HG02798 (cell line): ENCODE data around the gene FIBP.
A peak's percentile ranks its signal among the peaks of the same experiment; 100 is the strongest.

ENCODE experiments used
- ATAC-seq: cut with Tn5 transposase; IDR thresholded peaks from one replicate; pipeline ENCODE4 v1.9.1; 2021; ENCODE audit warnings: mild to moderate bottlenecking; ENCODE audit not compliant: unreplicated experiment, poor library complexity

Gene FIBP

DNA sequence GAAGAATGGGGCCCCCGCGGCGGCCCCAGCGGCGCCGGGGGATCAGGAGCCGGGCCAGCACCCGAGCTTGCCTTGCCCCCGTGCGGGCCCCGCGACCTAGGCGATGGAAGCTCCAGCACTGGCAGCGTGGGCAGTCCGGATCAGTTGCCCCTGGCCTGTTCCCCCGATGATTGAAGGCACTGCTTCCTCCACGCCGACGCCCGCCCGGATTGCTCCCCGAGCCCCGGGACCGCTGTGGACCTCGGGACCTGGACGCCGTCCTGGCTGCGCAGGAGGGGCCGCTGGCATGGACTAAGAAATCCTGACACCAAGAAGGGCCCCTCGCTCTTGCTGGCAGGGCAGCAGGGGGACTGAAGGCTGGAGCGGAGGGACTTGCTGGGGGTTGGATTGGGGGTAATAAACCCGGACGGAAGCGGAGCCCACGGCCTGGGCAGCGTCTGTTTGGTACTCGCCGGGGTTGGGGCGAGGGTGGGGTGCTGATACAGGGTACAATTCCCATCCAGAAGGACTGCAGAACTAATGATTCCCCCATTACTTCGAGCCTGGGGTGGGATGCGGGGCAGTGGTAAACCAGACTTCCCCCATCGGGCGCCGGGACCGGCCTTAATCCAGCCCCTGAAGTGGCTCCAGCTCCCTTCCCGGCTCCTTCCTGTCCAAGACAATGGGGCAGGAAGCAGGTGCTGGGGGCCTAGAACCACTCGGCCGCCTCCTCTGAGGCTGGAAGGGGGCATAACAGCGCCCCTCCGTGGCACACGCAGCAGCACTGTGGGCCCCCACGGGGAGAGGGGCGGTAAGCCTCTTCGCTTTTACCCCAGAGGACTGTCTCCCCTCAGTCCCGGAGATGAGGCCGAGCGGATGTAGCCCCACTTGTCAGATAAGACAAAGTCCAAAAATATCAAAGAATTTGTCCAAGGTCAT lies 3.2 kb upstream of the FIBP start:
- no peak for ATAC-seq

DNA sequence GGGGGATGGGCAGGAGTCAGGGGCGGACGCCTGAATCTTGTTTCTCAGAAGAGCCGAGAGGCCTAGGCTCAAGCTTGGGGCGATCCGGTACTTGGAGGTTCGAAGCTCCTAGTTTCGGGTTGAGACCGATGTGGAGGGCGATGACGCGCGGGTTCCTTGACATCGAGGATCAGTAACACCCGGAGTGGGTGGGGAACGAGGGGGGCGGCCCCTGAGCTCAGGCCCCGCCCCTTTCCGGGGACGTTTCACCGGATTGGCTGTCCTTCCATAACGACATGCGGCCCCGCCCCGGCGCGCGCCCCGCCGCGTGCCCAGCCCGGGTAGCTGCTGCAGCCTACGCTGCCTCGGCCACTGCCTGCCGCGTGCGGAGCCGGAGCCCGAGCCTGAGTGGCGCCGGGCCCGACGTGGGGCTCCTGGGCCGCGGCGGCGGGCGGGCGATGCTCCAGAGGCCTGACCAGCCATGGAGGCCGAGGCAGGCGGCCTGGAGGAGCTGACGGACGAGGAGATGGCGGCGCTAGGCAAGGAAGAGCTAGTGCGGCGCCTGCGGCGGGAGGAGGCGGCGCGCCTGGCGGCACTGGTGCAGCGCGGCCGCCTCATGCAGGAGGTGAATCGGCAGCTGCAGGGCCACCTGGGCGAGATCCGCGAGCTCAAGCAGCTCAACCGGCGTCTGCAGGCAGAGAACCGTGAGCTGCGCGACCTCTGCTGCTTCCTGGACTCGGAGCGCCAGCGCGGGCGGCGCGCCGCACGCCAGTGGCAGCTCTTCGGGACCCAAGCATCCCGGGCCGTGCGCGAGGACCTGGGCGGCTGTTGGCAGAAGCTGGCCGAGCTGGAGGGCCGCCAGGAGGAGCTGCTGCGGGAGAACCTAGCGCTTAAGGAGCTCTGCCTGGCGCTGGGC lies 2.3 kb upstream of the FIBP start, which contains the start of gene CCDC85B:
Gene CCDC85B, plus strand, starts transcription at position 350 of the 895 bp plus-strand sequence. Its CDS starts 111 bp downstream, at position 461.
- peak; percentile 68 for ATAC-seq

DNA sequence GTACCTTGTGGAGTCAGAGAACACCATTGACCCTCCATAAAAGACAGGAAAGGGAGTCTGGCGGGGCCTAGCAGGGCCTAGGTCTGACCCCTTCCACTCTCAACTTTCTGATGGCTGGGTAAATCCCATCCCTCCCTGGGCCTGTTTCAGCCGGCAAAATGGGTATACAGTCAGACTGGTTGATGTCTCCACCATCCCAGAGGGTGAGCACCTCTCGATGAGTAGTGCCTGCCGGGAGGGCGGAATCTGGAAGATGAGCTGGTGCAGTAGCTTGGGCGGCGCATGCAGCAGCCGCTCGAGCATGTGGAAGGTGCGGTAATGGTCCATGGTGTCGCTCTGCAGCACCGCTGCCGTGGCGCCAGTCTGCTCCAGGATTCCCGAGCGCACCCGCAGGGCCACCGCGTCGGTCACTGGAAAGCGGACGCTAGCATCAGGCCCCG lies 528 bp downstream of the FIBP start:
- peak; percentile 0 for ATAC-seq

DNA sequence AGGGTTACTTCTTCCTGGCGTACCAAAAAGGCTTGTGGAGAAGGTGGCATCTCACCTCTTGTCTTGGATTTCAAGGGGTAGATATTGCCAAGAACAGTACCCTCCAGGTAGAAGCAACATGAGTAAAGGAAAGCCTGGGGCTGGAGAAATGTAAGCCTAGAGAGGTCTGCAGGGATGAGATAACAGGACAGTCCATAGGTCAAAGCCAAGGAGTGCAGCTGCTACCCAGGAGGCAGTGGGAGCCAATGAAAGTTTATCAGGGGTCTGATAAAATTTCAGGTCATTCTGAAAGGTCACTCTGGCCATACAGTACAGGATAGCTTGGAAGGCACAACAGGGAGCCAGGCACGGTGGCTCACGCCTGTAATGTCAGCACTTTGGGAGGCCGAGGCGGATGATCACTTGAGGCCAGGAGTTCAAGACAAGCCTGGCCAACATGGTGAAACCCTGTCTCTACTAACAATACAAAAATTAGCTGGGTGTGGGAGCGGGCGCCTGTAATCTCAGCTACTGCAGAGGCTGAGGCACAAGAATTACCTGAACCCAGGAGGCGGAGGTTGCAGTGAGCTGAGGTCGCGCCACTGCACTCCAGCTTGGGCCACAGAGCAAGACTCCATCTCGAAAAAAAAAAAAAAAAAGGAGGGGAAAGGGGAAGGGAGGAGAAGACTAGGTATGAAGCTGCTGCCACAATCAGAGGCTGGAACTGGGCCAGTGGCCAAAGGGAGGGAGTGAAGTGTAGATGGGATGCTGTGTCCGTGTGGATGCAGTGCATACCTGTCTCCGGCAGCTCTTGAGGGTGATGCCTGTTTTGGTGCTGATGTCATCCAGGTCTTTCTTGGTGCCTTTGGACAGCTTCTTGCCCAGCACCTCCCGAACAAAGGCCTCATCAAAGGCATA lies 1.2 kb downstream of the FIBP start:
- ATAC-seq: no peak

DNA sequence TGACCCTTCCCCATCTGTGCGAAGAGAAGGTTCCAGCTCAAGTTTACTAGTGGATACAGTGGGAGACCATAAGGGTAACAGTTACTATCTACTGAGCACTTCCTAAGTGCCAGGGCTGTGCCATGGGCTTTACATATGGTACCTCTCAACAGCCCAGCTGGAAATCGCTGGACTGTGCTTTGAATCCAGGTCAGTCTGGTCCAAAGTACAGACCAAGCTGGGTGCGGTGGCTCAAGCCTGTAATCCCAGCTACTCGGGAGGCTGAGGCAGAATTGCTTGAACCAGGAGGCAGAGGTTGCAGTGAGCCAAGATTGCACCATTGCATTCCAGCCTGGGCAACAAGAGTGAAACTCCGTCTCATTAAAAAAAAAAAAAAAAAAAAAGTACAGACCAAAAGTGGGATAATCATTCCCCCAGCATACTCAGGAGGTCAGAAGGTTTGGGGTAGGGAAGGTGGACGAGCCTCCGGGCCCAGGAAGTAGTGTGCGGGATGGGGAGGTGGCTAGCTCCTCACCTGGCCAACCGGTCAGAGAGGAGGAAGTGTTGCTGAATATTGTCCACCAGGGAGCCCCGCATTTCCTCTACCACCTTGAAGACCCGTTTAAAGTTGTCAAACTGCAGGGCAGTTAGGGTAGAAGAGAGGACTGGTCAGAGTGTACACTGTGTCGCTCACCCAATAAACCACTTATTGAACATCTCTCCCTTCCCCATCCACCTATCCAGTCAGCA lies 2.3 kb downstream of the FIBP start:
- no peak for ATAC-seq

DNA sequence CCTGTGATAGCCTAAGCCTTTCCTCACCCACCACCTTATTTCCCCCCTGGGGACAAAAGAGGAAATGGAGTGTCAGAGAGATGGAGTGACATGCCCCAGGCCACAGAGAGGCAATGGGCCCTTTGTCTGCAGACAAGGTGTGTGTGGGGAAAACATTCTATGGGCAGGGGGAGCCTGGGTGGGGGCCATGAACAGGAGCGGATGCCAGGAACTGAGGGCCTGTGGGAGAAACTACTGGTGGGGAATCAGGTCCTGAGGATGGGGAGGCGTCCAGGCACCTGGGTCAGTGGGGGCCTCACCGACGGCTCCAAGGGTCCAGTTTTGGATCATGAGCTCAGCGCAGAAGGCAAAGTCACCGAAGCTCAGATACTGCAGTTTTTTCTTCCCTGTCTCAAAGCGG lies 3.0 kb downstream of the FIBP start:
- no peak for ATAC-seq

DNA sequence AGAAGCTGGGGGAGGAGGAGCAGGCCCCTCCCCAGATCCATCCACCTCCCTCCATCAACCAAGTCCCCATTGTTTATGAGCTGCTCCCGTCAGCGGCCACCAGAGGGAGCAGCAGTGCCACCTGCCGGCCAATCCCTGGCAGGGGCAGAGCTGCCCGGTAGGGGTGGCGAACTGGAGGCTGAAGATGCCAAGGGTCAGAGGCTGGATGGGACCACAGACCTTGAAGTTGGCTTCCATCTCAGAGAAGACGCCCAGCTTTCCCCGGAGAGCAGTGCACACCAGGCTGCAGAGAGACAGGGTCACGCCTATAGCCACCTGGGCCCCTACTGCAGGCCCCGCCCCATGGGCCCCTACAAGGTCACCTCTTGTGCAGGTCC lies 3.6 kb downstream of the FIBP start:
- ATAC-seq: no peak

DNA sequence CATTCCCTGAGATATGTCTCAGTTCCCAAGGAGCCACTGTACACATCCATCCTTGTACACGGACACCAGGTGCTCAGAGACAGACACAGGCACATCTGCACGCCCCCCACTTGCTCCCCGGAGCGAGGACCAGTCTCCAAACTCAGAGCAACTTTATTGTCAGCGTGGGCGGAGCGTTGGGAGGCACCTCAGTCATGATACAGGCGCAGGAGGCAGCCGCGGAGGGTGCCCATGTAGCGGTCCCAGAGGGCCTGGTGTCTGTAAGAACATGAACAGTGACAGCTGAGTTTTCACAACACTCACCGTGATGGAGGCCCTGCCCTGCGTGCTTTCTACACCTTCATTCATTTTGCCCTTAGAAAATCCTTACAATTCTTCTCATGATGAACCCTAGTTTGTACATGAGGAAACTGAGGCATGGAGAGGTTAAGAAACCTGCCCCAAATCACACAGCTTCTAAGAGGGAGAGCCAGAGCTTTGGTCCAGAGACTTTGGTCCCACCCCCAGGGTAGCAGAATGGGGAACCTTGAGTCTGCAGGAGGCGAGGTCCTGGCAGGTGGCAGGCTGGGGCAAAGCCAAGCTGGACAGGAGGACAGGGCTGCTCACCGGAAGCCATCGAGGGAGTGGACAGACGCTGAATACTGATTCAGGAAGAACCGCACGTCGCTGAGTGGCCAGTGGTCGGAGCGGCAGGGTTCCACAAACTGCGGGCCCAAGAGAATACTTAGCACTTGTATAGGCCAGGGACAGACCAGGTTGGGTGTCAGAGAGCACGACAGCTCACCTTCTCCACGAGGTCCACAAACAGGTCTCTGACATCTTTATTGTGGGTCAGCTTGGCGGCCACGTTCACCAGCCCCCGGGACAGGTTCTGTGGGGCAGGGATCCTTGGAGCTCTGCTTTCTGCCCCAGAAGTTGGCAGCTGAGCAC lies 4.2 kb downstream of the FIBP start:
- ATAC-seq: no peak

DNA sequence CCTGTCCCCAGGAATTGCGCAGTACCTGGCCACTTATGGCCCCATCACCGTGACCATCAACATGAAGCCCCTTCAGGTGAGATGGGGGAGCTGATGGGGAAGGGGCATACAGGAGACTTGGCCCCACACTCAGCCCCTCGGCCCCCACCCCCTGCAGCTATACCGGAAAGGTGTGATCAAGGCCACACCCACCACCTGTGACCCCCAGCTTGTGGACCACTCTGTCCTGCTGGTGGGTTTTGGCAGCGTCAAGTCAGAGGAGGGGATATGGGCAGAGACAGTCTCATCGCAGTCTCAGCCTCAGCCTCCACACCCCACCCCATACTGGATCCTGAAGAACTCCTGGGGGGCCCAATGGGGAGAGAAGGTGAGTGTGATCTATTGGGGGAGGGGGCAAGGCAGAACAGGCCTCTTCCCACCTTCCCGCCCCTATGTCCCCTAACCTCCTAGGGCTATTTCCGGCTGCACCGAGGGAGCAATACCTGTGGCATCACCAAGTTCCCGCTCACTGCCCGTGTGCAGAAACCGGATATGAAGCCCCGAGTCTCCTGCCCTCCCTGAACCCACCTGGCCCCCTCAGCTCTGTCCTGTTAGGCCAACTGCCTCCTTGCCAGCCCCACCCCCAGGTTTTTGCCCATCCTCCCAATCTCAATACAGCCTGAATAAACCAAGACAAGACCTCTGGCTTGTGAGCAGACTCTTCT lies 5.1 kb downstream of the FIBP start:
- ATAC-seq: no peak

DNA sequence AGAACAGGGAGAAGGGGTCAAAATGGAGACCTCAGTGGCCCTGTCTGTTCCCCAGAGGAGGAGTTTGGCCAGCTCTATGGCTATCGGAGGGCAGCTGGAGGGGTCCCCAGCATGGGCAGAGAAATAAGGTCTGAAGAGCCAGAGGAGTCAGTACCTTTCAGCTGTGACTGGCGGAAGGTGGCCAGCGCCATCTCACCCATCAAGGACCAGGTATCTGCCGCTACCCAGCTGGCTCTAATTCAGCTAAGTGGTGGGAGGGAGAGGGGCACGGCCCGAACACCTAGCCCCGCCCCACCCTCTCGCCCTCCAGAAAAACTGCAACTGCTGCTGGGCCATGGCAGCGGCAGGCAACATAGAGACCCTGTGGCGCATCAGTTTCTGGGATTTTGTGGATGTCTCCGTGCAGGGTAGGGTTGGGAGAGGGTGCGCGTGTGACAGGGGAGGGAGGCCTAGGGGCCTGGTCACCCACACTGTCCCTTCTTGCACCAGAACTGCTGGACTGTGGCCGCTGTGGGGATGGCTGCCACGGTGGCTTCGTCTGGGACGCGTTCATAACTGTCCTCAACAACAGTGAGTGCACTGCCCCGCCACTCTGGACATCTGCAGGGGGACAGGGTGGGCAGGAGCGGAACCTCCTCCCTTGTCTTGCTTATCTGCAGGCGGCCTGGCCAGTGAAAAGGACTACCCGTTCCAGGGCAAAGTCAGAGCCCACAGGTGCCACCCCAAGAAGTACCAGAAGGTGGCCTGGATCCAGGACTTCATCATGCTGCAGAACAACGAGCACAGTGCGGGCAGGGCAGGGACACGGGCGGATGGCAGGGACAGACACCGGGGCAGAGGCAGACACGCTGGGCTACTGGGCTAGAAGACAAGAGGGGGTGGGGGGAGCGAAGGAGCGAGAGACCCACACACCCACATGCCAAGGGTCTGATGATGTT lies 5.9 kb downstream of the FIBP start:
- no peak for ATAC-seq

DNA sequence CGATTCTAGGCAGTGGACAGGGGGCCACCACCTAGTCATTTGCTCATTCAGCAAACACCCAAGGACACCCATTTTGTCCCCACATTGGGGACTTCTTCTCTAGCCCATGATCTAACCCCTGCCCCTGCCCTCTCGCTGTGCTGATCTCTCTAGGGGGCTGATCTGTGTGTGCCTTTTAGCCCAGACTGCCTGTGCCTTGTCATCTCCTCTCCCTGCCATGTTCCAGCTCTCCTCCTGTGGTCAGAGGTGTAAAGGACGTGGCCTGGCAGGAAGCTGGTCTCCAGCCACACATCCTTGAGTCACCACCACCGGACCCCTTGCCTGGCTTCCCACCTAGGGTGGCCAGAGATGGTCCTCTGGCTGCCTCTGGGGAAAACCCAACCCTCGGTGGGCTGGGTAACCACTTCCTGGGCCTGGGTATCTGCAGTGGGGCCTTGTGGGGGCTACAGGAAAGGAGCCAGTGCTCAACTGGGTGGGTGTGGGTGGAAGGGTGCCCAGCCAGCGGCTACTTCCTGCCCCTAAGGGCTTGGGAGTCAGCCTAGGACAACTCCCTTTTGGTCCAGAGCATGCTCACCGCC lies 7.3 kb downstream of the FIBP start:
- ATAC-seq: no peak

DNA sequence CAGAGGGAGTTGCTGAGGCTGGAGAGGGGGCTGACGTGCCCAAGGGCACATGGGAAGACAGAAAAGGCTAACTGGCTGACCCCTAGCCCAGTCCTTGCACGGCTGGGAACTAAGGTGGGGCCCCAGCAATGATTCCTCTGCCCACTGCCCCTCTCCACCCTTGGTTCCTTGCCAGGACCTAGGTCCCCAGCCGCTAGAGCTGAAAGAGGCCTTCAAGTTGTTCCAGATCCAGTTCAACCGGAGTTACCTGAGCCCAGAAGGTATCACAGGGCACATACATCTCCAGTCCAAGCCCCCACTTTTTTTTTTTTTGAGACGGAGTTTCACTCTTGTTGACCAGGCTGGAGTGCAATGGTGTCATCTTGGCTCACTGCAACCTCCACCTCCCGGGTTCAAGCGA lies 8.2 kb downstream of the FIBP start:
- no peak for ATAC-seq

DNA sequence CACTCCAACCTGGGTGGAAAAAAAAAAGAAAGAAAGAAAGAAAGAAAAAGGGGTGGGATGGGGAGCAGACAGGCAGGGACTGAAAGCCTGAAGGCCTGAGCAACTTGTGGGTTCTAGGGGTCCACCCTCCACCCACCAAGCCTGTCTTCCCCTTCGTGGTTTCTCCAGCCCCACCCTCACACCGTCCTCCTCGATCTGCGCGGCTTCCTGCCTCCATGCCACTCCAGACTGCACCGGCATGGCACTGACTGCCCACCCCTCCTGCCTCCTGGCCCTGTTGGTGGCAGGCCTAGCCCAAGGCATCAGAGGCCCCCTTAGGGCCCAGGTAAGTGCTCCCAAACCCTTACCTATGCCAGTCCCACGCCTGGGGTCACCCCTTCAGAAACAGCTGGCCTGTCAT lies 8.7 kb downstream of the FIBP start, which contains the start of gene CTSW:
Gene CTSW, plus strand, starts transcription at position 221 of the 400 bp plus-strand sequence. Its CDS starts 18 bp downstream, at position 239.
- no peak for ATAC-seq

DNA sequence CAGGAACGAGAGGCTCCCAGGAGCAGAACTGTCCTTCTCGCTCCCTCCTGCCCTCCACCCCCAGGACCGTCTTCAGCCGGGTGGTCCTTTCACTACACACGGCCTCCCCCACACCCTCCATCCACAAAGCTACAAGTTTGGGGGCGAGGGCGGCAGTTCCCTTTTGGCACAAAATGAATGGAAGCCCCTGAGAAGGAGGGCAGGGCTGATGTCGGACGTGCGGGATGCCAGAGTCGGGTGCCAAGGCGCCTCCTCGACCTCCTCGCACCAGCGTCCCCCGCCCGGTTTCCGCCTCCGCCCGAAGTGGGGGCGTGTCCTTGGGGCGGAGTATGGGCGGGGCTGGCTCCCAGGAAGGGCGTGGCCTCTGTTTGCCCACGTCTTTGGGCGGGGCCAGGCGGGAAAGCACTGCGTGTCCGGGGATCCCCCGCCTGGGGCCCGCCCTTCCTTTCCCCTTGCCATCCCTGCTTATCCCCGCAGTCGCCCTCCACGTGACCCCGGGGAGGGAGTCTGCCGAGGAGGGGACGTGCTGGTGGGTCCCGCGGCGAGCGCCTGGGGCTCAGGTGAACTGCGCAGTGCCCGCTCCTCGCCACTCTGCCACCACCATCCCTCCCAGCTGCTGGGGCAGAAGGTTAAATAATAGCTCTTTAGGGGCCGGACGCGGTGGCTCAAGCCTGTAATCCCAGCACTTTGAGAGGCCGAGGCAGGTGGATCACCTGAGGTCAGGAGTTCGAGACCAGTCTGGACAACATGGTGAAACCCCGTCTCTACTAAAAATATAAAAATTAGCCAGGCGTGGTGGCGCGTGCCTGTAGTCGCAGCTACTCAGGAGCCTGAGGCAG lies 14.7 kb downstream of the FIBP start:
- peak; percentile 90 for ATAC-seq

DNA sequence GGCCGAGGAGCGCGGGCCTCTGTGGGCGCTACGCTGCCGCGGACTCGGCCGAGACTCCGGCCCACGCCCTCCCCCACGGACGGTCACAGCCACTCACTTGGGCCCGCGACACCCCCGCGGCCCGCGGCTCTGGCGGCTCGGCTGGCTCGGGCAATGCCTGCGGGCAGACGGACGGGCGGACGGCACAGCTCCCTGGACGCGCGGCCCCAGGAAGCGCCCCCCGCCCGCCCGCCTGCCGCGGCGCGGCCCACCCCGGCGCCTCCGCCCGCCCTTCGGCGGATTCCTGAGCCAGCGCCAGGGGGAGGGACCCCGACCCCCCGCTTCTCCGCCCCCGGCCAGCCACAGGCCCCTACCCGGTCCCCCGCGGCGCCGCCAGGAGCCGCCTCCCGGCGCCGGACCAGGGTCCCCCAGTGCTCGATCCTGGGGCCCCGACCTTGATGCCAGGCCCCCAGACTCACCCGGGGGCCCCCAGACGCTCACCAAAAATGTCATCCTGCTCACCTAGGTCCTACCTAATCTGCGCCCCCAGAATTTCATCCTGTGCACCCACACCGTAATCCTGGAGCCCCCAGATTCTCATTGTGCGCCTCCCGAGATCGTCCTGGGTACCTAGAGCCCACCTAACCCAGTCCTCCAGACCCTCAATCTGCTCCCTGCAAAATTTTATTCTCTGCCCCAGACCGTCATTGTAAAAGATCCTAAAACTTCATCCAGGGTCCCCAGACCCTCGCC lies 15.5 kb downstream of the FIBP start, which contains the start of gene EFEMP2:
Gene EFEMP2, minus strand, starts transcription at position 215 of the 732 bp plus-strand sequence. CDS start 446 bp downstream, outside the sequence.
- ATAC-seq: no peak
